Islet of Langerhans (tissue), 1 donor: Measurements from ENCODE around the gene GRID1.

ENCODE experiments used
- FAIRE-seq: peaks from one replicate; lab custom pipeline; 2011; peaks lifted over from hg19 to GRCh38; lab: Jason Lieb, UNC

The GRID1 gene

GRCh38 chr10:86312701-86313270, 53.8 kb downstream of the GRID1 start:
- FAIRE-seq: no peak

GRCh38 chr10:86311906-86312305, 54.7 kb downstream of the GRID1 start:
- no peak for FAIRE-seq

GRCh38 chr10:86311190-86311589, 55.4 kb downstream of the GRID1 start:
- no peak for FAIRE-seq

GRCh38 chr10:86310702-86311101, 55.9 kb downstream of the GRID1 start:
- no peak for FAIRE-seq

- no peak for FAIRE-seq
Observed at GRCh38 chr10:86310291-86310690, 56.3 kb downstream of the GRID1 start.

GRCh38 chr10:86308056-86308455, 58.5 kb downstream of the GRID1 start:
- FAIRE-seq: no peak

GRCh38 chr10:86306628-86307278, 59.8 kb downstream of the GRID1 start:
- no peak for FAIRE-seq

- no peak for FAIRE-seq
Observed at GRCh38 chr10:86305521-86305920, 61.1 kb downstream of the GRID1 start.

- no peak for FAIRE-seq
Observed at GRCh38 chr10:86304436-86304835, 62.2 kb downstream of the GRID1 start.

GRCh38 chr10:86303626-86304025, 63.0 kb downstream of the GRID1 start:
- FAIRE-seq: no peak

- FAIRE-seq: no peak
Observed at GRCh38 chr10:86301971-86302370, 64.6 kb downstream of the GRID1 start.

GRCh38 chr10:86300931-86301830, 65.4 kb downstream of the GRID1 start:
- FAIRE-seq: no peak

- FAIRE-seq: no peak
Observed at GRCh38 chr10:86300399-86300925, 66.1 kb downstream of the GRID1 start.

GRCh38 chr10:86299562-86299961, 67.0 kb downstream of the GRID1 start:
- no peak for FAIRE-seq

- no peak for FAIRE-seq
Observed at GRCh38 chr10:86298501-86299001, 68.0 kb downstream of the GRID1 start.

GRCh38 chr10:86295791-86296190, 70.8 kb downstream of the GRID1 start:
- FAIRE-seq: no peak

- FAIRE-seq: no peak
Observed at GRCh38 chr10:86295351-86295750, 71.2 kb downstream of the GRID1 start.

- FAIRE-seq: no peak
Observed at GRCh38 chr10:86294346-86295265, 72.0 kb downstream of the GRID1 start.

GRCh38 chr10:86293396-86293791, 73.2 kb downstream of the GRID1 start:
- no peak for FAIRE-seq

GRCh38 chr10:86292462-86293395, 73.9 kb downstream of the GRID1 start:
- no peak for FAIRE-seq
